RPMI8226 (cell line): ENCODE results near the gene LRP1.

Experiments
- DNase-seq: peaks from one replicate; pipeline ENCODE4 v3.0.0-alpha.2; 2015

LRP1 gene

DNA sequence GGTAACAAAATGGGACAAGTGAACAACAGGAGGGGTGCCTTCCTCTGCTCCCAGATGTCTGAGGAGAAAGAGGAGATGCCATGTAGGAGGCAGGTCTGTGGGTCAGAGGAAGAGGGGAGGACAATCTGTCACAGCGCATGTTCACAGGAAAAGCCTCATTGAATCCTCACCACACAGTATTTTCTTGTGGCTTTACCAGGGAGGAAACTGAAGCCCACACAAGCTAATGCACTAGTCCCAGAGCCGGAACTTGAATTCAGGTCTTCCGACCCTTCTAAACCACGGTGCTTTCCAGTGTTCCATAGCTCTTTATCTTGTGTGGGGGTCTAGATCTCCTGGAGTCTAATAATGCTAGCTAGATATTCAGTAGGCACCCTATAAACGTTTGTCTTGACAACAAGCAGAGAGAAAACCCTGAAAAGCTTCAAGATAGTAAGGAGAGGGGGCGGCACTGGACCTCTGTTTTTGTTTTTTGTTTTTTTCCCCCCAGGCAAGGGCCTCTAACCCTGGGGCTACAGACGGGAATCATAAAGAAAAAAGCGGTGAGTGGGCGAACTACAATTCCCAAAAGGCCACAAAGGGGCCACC lies 100.9 kb downstream of the LRP1 start:
- DNase-seq: no peak

DNA sequence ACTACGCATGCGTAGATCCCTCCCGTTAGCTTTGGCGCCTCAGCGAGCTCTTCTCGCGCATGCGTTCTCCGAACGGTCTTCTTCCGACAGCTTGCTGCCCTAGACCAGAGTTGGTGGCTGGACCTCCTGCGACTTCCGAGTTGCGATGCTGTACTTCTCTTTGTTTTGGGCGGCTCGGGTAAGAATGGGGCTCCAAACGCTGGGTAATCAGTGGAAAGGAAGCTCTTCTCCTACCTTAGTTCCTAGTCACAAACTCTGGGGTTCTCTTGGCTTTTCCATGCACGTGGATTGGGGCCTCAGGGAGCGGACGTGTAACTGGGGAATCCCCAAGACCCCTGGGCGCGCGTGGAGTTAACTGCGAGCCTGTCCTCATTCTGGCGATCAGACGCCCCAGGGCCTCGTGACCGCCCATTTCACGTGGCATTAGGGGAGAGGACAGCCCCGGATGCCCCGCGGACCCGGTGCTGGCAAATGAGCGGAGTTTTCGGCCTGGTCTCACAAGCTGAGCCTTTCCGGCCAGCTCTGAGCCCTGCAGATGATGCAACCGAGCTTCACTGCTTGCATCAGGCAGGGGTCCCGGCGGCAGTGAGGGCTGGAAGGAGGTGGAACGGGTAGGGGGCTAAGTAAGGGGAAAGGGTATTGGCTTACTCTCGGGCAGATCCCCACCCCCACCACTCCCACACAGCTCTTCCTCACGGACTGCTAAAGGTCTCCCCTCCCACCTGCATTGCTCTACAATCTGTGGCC lies 101.5 kb downstream of the LRP1 start, which contains the start of gene SHMT2:
TSS of gene SHMT2 (plus strand) at position 78 of the 747 bp plus-strand sequence. CDS start at position 146, 68 bp downstream.
- DNase-seq: peak; percentile 98

DNA sequence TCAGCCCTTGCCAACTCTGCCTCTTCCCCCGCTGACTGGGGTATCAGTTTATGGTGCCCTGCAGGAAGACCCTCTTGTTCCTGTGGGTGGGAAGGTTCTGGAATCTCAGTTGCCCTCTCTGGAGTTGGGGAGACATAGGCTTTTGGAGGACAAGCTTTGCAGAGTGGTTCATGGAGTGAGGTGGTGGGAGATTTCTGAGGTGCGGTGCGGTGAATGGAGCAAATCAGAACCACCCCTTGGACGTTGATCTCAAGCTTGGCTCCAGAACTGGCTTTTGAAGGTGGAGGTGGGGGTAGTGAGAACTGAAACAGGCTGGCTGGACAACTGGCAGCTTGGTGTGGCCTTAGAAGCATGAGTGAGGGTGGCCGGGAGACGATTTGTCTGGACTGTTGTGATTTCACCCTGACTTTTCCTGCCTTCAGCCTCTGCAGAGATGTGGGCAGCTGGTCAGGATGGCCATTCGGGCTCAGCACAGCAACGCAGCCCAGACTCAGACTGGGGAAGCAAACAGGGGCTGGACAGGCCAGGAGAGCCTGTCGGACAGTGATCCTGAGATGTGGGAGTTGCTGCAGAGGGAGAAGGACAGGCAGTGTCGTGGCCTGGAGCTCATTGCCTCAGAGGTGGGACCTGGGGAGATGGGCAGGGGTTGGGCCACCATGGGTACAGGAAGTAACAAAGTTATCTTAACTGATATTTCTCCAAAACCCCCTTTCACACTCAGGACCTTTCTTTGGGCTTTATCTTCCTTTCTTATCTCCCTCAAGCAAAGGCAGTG lies 102.3 kb downstream of the LRP1 start:
- DNase-seq: no peak

DNA sequence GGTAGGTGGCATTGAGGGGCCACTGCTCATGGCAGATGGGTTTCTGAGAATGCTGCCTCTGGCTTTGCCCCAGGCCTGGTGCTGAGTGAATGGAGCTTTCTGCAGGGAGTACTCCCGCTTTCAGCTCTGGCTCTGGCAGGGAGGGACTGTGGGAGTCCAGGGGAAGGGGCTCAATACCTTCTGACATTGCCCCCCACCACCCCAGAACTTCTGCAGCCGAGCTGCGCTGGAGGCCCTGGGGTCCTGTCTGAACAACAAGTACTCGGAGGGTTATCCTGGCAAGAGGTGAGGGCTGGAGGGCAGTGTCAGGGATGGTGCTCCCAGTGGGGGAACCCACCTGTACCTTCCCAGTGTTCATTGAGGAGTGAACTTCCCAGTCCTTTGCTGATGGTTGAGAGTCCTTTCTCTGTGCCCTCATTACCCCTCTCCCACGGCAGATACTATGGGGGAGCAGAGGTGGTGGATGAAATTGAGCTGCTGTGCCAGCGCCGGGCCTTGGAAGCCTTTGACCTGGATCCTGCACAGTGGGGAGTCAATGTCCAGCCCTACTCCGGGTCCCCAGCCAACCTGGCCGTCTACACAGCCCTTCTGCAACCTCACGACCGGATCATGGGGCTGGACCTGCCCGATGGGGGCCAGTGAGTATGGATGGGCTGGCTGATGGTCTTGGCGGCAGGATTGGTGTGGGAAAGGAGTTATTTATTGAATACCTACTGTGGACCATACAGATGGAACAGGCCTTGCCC lies 103.2 kb downstream of the LRP1 start:
- no peak for DNase-seq

DNA sequence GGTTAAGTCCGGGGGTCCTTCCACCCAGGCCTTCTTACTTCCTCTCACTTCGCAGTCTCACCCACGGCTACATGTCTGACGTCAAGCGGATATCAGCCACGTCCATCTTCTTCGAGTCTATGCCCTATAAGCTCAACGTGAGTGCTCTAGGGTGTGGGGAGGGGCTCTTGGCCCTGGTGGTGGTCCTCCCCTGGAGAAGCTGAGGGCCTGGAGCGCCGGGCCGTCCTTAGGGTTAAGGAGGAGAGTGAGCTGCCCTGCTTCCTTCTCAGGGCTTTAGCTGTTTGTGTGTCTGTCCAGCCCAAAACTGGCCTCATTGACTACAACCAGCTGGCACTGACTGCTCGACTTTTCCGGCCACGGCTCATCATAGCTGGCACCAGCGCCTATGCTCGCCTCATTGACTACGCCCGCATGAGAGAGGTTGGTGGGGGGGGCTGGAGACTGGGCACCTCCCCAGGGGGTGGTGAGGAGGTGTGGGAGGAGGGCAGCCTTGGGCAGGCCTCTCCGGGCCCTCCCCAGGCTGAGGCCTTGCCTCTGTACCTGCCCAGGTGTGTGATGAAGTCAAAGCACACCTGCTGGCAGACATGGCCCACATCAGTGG lies 104.0 kb downstream of the LRP1 start:
- DNase-seq: no peak

DNA sequence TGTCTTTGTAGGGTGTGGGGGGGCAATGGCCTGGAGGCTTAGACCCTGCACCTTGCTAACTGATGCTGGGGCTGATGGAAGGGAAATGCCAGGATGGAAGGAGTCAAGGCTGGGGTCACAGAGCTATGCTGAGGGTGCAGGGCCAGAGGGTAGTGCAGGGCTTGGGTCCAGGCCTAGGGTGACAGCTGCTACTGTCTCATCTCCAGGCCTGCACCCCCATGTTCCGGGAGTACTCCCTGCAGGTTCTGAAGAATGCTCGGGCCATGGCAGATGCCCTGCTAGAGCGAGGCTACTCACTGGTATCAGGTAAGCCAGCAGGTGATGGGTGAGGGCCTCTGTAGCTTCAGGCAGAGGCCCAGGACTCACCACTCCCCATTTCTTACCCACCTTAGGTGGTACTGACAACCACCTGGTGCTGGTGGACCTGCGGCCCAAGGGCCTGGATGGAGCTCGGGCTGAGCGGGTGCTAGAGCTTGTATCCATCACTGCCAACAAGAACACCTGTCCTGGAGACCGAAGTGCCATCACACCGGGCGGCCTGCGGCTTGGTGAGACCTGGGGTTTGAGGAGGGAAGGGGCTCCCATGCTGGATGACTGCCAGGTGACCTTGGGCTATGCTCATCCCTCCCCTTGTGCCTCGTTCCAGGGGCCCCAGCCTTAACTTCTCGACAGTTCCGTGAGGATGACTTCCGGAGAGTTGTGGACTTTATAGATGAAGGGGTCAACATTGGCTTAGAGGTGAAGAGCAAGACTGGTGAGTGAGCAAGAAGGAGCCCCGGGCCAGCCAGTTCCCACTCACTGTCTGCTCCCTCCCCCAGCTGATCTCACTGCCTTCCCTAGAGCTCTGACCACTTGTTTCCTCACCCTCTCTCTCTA lies 105.3 kb downstream of the LRP1 start:
- DNase-seq: no peak

DNA sequence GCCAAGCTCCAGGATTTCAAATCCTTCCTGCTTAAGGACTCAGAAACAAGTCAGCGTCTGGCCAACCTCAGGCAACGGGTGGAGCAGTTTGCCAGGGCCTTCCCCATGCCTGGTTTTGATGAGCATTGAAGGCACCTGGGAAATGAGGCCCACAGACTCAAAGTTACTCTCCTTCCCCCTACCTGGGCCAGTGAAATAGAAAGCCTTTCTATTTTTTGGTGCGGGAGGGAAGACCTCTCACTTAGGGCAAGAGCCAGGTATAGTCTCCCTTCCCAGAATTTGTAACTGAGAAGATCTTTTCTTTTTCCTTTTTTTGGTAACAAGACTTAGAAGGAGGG lies 105.9 kb downstream of the LRP1 start:
- no peak for DNase-seq

DNA sequence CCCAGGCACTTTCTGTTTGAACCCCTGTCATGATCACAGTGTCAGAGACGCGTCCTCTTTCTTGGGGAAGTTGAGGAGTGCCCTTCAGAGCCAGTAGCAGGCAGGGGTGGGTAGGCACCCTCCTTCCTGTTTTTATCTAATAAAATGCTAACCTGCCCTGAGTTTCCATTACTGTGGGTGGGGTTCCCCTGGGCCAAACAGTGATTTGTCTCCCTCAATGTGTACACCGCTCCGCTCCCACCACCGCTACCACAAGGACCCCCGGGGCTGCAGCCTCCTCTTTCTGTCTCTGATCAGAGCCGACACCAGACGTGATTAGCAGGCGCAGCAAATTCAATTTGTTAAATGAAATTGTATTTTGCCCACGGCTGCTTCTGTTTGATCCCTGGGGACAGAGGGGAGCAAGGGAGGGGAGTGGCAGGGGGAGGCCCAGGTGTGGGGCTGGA lies 106.3 kb downstream of the LRP1 start:
- DNase-seq: no peak

DNA sequence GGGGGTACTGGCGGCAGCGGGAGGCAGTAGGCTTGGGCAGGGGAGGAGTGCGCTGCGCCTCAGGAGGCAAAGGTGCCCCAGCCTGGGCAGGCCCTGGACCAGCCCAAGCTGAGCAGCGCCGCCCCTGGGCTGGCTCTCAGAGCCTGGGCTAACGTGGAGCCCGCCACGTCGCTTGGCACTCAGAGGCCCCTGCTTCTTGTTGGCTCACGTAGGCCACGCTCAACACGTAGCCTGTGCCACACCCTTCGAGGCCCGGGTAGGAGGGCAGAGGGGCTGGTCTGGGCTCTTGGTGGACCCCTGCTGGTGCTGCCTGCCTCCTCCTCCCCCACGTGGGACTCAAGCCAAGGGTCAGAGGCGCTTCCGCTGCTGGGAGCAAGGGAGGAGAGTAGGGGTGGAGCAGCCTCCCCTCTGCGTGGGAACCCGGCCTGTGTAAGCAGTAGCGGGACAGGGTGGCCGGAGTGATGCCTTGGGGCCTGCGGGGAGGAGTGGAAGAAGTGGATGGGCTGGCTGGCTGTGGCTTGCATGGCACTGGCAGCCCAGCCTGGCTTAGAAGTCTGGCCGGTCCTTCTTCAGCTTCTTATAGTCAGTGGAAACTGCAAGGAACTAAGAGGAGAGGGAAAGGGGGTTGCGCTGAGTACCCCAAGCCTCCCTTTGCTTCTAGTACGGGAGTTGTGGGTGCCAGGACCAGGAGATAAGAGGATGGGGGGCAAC lies 106.9 kb downstream of the LRP1 start:
- DNase-seq: no peak

DNA sequence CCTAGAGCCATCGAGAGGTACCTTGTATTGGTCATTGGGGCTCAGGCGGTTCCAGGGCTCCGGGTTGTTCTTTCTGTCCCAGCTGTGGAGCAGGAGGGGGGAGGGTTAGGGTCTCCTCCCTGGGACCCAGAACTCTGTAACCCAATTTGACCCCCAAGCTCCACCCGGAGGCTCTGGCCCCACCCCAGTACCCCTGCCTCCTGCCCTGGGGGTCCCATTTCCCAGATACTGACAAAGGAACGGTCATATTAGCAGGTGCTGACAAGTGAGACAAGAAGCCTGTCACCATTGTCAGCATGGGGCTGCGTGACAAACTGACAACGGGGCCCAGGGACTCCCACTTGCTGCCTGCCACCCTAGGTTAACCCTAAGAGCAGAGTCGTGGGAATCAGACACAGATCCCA lies 107.4 kb downstream of the LRP1 start:
- DNase-seq: no peak

DNA sequence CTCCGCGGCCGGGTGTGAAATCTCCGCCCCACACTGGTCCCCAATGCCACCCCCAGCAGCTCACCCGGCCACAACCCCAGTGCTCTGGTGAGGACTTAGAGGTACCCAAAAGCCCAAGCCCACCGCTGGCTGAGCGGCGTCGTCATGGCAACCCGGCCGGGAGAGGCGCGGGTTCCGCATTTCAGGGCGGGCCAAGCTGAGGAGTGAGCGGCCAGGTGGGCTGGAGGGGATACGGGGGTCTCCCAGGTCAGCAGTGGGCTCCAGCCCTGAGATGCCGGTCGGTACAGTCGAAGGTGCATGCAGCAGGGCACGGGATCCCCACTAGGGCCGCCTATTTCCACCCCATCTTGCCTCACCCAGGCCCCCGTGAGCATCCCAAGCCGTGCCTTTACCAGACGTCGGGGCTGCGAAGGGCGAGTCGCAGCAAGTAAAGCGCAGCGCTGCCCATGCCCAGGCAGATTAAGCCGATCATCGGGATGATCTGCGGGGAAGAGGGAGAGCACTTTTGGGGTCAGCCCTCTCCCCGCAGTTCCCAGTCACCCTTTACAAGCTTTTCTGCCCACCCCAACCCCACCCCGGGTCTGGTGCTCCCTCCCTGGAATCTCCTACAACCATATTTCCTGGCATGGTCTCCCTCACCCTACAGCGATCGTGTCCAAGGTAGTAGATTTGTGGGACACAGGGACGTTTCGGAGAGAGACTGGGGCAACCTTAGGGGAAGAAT lies 108.1 kb downstream of the LRP1 start:
- DNase-seq: no peak

DNA sequence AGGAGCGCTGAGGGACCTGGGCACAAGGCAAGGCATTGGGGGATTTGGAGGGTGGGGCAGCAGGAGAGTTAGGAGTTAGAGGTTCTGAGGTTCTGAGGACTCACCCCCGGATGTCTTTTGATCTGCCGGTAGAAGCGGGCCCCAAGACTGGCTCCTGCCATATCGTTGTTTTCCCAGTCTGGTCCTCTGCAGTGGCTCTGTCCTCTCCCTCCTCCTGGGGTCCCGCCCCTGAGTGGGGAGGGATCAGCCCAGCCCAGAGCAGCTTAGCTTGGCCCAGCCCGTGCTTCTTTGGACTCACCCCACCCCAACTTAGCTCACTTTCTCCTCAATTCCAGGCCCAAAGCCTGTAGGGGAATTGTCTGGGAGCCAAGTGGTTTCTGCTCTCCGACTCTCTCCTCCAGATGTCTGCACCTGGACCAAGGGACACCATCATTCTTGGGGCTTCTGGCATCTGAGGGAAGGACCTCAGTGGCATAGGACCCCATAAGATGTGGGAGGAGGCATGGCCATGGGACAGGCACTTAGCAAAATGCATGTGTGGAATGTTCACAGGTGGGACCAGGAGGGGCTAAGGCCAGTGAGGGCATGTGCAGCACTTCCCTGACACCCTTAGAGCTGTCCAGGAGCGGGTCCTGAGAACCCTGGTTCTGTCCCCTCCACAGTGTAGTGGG lies 108.8 kb downstream of the LRP1 start:
- DNase-seq: no peak

DNA sequence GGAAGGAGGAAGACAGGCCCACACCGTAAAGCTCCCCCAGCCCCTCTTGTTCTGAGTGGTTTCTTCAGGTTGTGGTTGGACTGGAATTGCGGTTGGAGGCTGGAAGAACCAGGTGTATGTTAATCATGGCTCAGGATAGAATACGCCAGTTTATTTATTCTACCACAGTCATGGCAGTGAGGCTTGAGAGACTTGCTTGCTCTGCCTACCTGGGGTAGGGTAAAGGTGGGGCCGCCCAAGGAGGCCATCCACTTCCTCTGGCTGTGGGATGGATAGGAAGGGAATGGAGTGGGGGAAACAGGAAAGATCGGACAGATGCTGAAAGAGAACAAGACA lies 109.3 kb downstream of the LRP1 start:
- DNase-seq: no peak

DNA sequence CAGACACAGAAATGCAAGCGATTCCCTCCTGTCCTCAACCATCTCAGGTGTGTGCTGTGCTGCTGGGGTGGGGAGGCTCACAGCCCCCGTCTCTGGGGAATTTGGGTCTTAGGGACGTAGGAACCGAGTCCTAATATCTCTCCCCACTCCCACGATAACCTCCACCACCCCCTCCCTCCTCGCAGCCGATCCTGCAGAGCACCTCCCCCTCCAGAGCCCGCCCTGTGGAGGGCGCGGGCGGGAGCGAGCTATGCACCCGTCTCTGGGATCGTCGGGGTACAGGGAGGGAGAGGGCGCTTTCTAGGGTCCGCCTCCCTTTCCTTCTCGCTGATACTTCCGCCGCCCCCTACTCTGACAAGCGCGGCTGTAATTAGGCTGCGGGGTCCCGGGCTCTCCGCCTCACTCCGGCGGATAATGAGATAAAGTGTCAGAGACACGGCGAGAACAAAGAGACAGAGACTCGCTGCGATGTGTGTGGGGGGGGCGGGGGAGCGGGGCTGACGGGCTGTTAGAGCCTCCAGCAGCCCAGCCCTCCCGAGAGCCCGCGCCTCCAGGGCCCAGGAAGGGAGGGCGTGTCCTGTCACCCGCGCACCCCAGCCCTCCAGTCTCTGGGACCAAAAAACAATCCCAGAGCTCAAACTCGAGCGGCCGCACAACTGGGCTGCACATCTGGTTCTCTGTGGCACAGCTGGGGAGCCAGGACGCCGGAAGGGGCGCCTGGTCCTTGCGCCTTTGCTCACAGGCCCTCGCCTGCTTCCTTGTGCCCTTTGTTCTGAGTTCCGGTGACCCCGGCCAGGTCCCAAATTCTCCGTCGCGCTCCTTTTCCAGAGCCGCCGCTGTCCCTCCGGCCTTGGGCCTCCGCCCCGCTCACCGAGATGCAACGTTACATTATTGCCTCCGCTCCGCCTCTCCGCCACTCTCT lies 109.9 kb downstream of the LRP1 start:
- DNase-seq: peak; percentile 80

DNA sequence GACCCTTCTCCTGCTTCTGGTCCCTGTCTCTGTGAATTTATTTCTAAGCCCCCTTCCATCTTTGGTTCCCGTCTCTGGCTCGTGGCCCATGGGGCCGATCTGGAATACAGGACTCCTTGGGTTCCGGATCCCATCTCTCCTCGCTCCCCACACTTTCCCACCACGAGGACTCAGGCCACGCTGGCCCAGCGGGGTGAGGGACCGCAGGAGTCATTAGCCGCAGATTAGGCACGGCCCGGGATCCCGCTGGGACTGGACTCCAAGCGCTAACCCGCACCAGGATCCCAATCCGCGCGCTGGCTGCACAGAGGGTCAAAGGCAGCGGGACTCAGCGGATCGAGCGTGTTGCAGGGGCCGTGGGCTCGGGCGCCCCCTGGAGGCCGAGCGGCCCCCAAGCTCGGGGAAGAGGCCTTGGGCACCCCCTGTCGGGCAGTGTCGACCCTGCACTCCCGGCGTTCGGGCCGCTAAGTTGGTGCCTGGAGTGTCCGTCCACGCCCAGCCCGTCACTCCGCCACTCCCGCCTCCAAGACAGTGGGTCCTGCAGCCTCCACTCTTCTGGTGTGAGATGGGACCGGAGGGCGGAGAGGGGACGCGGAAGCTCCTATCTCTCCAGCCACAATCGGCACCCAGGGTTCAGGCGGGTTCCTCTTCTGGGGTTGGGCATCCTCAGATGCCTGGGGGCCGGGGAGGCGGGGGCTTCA lies 110.7 kb downstream of the LRP1 start:
- DNase-seq: peak; percentile 91

DNA sequence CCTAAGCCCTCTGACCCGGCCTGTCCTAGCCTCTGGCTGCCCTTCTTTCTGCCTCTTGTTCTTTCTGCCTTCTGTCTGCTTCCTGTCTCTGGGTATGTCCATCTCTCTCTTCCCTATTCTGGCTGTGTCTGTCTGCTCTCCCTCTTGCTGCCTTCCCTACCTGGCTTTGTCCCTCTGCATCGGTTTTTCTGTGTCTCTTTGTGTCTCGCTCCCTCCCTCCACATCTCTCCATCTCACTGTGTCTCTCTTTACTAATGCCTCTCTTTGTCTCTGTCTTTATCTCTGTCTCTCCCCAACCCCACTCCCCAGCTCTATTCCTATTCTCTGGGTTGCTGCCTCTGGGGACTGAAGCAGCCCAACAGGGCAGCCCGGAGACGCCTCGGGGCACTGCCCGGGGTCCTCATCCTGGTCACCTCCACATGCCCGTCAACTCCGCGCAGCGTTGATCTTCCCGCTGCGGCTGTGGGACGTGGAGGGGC lies 111.3 kb downstream of the LRP1 start:
- DNase-seq: no peak

DNA sequence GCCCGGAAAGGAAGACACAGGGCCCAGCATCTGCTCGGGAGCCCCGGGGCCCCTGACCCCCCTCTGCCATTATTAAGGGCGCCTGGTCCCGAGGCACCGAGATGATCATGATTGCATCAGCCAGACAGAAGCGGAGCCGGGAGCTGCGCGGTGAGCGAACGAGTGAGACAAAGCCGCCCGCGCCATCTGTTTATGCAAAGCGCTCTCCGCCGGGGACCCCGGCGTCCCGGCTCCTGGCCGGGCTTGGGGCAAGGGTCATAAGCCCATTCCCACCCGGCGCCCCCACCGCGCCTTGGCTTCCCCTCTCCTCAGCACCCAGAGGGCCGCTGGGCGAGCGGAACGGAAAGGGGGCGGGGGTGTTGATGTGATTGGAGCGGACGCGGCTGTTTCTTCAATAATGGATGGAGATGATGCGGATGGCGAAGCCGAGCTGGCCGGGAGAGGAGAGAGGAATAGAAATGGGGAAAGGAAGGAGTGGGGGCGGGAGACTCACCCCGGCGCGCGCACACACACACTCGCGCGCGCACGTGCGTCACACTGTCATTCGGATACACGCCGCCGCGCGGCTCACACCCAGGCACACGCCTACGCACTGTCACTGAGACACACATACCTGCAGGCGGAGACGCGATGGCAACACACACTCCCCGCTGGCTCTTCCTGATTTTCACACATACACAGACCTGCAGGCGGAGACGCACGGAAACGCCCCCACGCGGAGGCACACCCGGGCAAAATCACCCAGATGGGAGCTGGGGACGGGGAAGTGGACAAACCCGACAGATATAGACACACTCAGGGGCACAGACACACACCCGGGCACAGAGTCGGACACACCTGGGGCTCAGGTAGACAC lies 112.0 kb downstream of the LRP1 start:
- DNase-seq: peak; percentile 77
